Prostate gland (tissue), 2 donors: ENCODE results near the gene SNX7.

Experiments used
- POLR2A ChIP-seq: fragments of 450-650 bp; IDR thresholded peaks from one replicate; pipeline ENCODE4 v1.6.1; 2016; ENCODE audit warnings: antibody characterized with exemption, mild to moderate bottlenecking
- TF ChIP-seq, protein P1 (sequence below), 4 experiments: fragments of 200-600 bp in 2 of 4; fragments of 450-650 bp in 2 of 4; sonication (generic) in 2 of 4; IDR thresholded peaks; 1 replicate in 3 of 4; 2 replicates in 1 of 4; pipeline ENCODE4 v1.5.1; 2016 to 2019; ENCODE audit warnings: antibody characterized with exemption in 4 of 4, mild to moderate bottlenecking in 2 of 4, moderate library complexity in 2 of 4

GRCh38 chr1:98638185-98638584 is 23.3 kb upstream of the SNX7 start:
- TF ChIP-seq POLR2A, result no peak
- TF ChIP-seq, protein P1, sequence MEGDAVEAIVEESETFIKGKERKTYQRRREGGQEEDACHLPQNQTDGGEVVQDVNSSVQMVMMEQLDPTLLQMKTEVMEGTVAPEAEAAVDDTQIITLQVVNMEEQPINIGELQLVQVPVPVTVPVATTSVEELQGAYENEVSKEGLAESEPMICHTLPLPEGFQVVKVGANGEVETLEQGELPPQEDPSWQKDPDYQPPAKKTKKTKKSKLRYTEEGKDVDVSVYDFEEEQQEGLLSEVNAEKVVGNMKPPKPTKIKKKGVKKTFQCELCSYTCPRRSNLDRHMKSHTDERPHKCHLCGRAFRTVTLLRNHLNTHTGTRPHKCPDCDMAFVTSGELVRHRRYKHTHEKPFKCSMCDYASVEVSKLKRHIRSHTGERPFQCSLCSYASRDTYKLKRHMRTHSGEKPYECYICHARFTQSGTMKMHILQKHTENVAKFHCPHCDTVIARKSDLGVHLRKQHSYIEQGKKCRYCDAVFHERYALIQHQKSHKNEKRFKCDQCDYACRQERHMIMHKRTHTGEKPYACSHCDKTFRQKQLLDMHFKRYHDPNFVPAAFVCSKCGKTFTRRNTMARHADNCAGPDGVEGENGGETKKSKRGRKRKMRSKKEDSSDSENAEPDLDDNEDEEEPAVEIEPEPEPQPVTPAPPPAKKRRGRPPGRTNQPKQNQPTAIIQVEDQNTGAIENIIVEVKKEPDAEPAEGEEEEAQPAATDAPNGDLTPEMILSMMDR (IDR thresholded peaks at IDR 0.05), result no peak
